Measurements from ENCODE around the gene KIAA0753. TPM values are rescaled to one million over a fixed set of nuclear protein-coding genes. Genes with fewer than 3 reads are reported as not detected.
"Not testable (repeated sequence)": the region's sequence is repeated elsewhere in the genome, so short reads cannot be mapped to it uniquely, and the experiment has no call there.

KIAA0753 gene
- polyA plus RNA-seq, 1 experiment, result 11.5 TPM

GRCh38 chr17:6660101-6660500, 19.6 kb upstream of the KIAA0753 start:
- H3K27me3 ChIP-seq (ENCODE audit: control insufficient read depth, insufficient read depth, low read length), result peaks cover 29% of the 10 kb centered on the region
- CTCF ChIA-PET, result interaction anchor here (1.2 kb wide), 1 partner anchor 251 kb away, joined by 3 read pairs; no protein-coding TSS in a partner anchor
- no peak for TF ChIP-seq CTCF (IDR thresholded peaks at IDR 0.05; ENCODE audit: low read depth, low read length)
- peaks cover under 1% of the 10 kb centered on the region; the same call in 1 of the 2 replicates for H3K9me3 ChIP-seq (ENCODE audit: control insufficient read depth, insufficient read depth, low read length)
- POLR2A ChIA-PET, result no interaction called here
- DNase-seq (ENCODE audit: low read depth, low spot score), result no peak
- H3K27ac ChIP-seq (ENCODE audit: low read depth, low read length), result no peak overlapping the region
- H3K4me3 ChIP-seq (ENCODE audit: low read depth, low read length), result no peak overlapping the region

- CTCF ChIA-PET; DNase-seq (ENCODE audit: low read depth, low spot score); POLR2A ChIA-PET; H3K4me3 ChIP-seq (ENCODE audit: low read depth, low read length); H3K9me3 ChIP-seq (ENCODE audit: control insufficient read depth, insufficient read depth, low read length); H3K27ac ChIP-seq (ENCODE audit: low read depth, low read length): not testable (repeated sequence)
- peaks cover 41% of the 10 kb centered on the region for H3K27me3 ChIP-seq (ENCODE audit: control insufficient read depth, insufficient read depth, low read length)
These were observed 17.9 kb upstream of the KIAA0753 start for GRCh38 chr17:6658411-6658810.

- no peak for DNase-seq (ENCODE audit: low read depth, low spot score)
- no peak overlapping the region for H3K27ac ChIP-seq (ENCODE audit: low read depth, low read length)
- POLR2A ChIA-PET, result interaction anchor here (0.5 kb wide), 1 partner anchor 246 kb away, joined by 3 read pairs; no protein-coding TSS in a partner anchor
- peaks cover 41% of the 10 kb centered on the region for H3K27me3 ChIP-seq (ENCODE audit: control insufficient read depth, insufficient read depth, low read length)
- CTCF ChIA-PET, result interaction anchor here (0.8 to 1.2 kb wide), 2 partner anchors 9 to 186 kb away, joined by 3 read pairs; no protein-coding TSS in a partner anchor
- no peak overlapping the region for H3K4me3 ChIP-seq (ENCODE audit: low read depth, low read length)
- H3K9me3 ChIP-seq (ENCODE audit: control insufficient read depth, insufficient read depth, low read length), result peaks cover 8% of the 10 kb centered on the region
- TF ChIP-seq CTCF (IDR thresholded peaks at IDR 0.05; ENCODE audit: low read depth, low read length), result no peak
These were observed 17.2 kb upstream of the KIAA0753 start for GRCh38 chr17:6657633-6658287.

GRCh38 chr17:6656797-6657632, 16.5 kb upstream of the KIAA0753 start:
- Histone ChIP-seq H3K27me3 (ENCODE audit: control insufficient read depth, insufficient read depth, low read length) (peaks cover 41% of the 10 kb centered on the region), H3K9me3 (ENCODE audit: control insufficient read depth, insufficient read depth, low read length) (peaks cover 12% of the 10 kb centered on the region)
- H3K4me3 ChIP-seq (ENCODE audit: low read depth, low read length); DNase-seq (ENCODE audit: low read depth, low spot score); H3K27ac ChIP-seq (ENCODE audit: low read depth, low read length): not testable (repeated sequence)
- CTCF ChIA-PET, result interaction anchor here (0.8 to 1.2 kb wide), 2 partner anchors 10 to 186 kb away, joined by 3 read pairs; no protein-coding TSS in a partner anchor
- POLR2A ChIA-PET, result interaction anchor here (0.5 kb wide), 1 partner anchor 247 kb away, joined by 3 read pairs; no protein-coding TSS in a partner anchor

GRCh38 chr17:6655732-6656361, 15.3 kb upstream of the KIAA0753 start:
- POLR2A ChIA-PET, CTCF ChIA-PET: not testable (repeated sequence)

GRCh38 chr17:6654841-6655731, 14.6 kb upstream of the KIAA0753 start:
- ChIA-PET POLR2A (no interaction called here), CTCF (no interaction called here)
- TF ChIP-seq CTCF (IDR thresholded peaks at IDR 0.05; ENCODE audit: low read depth, low read length), result no peak
- no peak for DNase-seq (ENCODE audit: low read depth, low spot score)
- Histone ChIP-seq H3K27me3 (ENCODE audit: control insufficient read depth, insufficient read depth, low read length) (peaks cover 31% of the 10 kb centered on the region), H3K27ac (ENCODE audit: low read depth, low read length) (no peak overlapping the region), H3K4me3 (ENCODE audit: low read depth, low read length) (no peak overlapping the region), H3K9me3 (ENCODE audit: control insufficient read depth, insufficient read depth, low read length) (peaks cover 17% of the 10 kb centered on the region)

More at GRCh38 chr17:6655732-6656361, 15.3 kb upstream of the KIAA0753 start:
- DNase-seq (ENCODE audit: low read depth, low spot score); H3K4me3 ChIP-seq (ENCODE audit: low read depth, low read length); H3K27ac ChIP-seq (ENCODE audit: low read depth, low read length): not testable (repeated sequence)
- Histone ChIP-seq H3K27me3 (ENCODE audit: control insufficient read depth, insufficient read depth, low read length) (peaks cover 38% of the 10 kb centered on the region), H3K9me3 (ENCODE audit: control insufficient read depth, insufficient read depth, low read length) (peaks cover 17% of the 10 kb centered on the region)

Data from AG04450 (cell line).